ENCODE data around the gene AK9.

Gene AK9

DNA sequence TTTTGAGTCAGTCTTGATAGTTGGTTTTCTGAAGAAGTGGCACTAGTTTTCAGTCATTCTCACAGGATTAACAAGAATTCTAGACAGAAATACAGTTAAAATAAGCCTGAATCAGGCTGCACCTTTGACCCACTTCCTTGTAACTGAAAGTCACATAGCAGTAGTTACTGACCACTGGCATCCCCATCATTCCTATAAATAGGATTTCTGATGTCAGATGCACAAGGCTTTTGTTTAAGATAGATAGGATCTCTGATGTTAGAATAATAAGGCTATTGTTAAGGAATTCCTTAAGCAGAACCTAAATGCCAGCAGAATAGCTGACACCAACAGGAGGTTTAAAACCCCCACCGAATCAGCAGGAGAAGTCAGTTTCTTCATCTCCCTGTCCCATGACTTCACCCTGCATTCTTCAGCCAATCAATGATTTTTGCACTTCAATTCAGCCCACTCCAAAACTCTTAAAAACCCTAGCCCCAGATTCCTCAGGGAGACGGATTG lies 177.4 kb downstream of the AK9 start:
- TF ChIP-seq OSR1 (CRISPR knock-in tag; IDR thresholded peaks at IDR 0.05) (no peak), BACH2 (CRISPR knock-in tag; IDR thresholded peaks at IDR 0.05; ENCODE audit: borderline replicate concordance) (no peak), TOX (CRISPR knock-in tag; IDR thresholded peaks at IDR 0.05; ENCODE audit: borderline replicate concordance) (no peak), ZFP3 (CRISPR knock-in tag; IDR thresholded peaks at IDR 0.05) (no peak), ESRRG (CRISPR knock-in tag; IDR thresholded peaks at IDR 0.05) (no peak), PPARA (CRISPR knock-in tag; IDR thresholded peaks at IDR 0.05; ENCODE audit: borderline replicate concordance) (no peak), ISL1 (CRISPR knock-in tag; IDR thresholded peaks at IDR 0.05) (no peak), GLIS3 (CRISPR knock-in tag; IDR thresholded peaks at IDR 0.05) (no peak), SNAI2 (CRISPR knock-in tag; IDR thresholded peaks at IDR 0.05) (no peak), CSDC2 (CRISPR knock-in tag; IDR thresholded peaks at IDR 0.05) (no peak), TCF4 (CRISPR knock-in tag; IDR thresholded peaks at IDR 0.05; ENCODE audit: borderline replicate concordance) (no peak)
- TF ChIP-seq, protein P1, sequence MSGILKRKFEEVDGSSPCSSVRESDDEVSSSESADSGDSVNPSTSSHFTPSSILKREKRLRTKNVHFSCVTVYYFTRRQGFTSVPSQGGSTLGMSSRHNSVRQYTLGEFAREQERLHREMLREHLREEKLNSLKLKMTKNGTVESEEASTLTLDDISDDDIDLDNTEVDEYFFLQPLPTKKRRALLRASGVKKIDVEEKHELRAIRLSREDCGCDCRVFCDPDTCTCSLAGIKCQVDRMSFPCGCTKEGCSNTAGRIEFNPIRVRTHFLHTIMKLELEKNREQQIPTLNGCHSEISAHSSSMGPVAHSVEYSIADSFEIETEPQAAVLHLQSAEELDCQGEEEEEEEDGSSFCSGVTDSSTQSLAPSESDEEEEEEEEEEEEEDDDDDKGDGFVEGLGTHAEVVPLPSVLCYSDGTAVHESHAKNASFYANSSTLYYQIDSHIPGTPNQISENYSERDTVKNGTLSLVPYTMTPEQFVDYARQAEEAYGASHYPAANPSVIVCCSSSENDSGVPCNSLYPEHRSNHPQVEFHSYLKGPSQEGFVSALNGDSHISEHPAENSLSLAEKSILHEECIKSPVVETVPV (CRISPR knock-in tag; IDR thresholded peaks at IDR 0.05) = no peak
- TF ChIP-seq, protein P2, sequence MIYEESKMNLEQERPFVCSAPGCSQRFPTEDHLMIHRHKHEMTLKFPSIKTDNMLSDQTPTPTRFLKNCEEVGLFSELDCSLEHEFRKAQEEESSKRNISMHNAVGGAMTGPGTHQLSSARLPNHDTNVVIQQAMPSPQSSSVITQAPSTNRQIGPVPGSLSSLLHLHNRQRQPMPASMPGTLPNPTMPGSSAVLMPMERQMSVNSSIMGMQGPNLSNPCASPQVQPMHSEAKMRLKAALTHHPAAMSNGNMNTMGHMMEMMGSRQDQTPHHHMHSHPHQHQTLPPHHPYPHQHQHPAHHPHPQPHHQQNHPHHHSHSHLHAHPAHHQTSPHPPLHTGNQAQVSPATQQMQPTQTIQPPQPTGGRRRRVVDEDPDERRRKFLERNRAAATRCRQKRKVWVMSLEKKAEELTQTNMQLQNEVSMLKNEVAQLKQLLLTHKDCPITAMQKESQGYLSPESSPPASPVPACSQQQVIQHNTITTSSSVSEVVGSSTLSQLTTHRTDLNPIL (CRISPR knock-in tag; IDR thresholded peaks at IDR 0.05; ENCODE audit: low read depth) = no peak
- TF ChIP-seq, protein P3, sequence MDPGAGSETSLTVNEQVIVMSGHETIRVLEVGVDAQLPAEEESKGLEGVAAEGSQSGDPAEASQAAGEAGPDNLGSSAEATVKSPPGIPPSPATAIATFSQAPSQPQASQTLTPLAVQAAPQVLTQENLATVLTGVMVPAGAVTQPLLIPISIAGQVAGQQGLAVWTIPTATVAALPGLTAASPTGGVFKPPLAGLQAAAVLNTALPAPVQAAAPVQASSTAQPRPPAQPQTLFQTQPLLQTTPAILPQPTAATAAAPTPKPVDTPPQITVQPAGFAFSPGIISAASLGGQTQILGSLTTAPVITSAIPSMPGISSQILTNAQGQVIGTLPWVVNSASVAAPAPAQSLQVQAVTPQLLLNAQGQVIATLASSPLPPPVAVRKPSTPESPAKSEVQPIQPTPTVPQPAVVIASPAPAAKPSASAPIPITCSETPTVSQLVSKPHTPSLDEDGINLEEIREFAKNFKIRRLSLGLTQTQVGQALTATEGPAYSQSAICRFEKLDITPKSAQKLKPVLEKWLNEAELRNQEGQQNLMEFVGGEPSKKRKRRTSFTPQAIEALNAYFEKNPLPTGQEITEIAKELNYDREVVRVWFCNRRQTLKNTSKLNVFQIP (CRISPR knock-in tag; IDR thresholded peaks at IDR 0.05; ENCODE audit: borderline replicate concordance, low read depth) = no peak
- TF ChIP-seq, protein P4, sequence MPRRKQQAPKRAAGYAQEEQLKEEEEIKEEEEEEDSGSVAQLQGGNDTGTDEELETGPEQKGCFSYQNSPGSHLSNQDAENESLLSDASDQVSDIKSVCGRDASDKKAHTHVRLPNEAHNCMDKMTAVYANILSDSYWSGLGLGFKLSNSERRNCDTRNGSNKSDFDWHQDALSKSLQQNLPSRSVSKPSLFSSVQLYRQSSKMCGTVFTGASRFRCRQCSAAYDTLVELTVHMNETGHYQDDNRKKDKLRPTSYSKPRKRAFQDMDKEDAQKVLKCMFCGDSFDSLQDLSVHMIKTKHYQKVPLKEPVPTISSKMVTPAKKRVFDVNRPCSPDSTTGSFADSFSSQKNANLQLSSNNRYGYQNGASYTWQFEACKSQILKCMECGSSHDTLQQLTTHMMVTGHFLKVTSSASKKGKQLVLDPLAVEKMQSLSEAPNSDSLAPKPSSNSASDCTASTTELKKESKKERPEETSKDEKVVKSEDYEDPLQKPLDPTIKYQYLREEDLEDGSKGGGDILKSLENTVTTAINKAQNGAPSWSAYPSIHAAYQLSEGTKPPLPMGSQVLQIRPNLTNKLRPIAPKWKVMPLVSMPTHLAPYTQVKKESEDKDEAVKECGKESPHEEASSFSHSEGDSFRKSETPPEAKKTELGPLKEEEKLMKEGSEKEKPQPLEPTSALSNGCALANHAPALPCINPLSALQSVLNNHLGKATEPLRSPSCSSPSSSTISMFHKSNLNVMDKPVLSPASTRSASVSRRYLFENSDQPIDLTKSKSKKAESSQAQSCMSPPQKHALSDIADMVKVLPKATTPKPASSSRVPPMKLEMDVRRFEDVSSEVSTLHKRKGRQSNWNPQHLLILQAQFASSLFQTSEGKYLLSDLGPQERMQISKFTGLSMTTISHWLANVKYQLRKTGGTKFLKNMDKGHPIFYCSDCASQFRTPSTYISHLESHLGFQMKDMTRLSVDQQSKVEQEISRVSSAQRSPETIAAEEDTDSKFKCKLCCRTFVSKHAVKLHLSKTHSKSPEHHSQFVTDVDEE (CRISPR knock-in tag; IDR thresholded peaks at IDR 0.05) = no peak
- ATAC-seq = no peak

DNA sequence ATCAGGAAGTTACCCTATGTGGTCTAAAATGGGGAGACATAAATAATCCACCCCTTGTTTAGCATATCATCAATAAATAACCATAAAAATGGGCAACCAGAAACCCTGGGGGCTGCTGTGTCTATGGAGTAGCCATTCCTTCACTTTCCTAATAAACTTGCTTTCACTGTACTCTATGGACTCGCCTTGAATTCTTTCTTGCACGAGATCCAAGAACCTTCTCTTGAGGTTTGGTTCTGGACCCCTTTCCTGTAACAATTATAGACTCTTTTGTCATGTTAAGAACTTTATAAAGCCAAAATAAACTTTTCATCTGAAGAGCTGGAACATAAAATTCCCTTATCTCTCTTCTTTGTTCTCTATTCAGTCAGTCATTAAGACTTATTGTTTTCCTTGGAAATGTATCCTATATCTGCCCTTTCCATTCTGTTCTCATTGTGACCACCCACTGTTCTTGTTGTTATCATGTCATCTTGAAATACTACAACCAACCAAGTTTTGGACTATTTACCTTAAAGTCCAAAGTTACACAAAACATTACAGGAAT lies 178.7 kb downstream of the AK9 start:
- no peak for TF ChIP-seq BACH2 (CRISPR knock-in tag; IDR thresholded peaks at IDR 0.05; ENCODE audit: borderline replicate concordance)
- TF ChIP-seq, protein P4 (CRISPR knock-in tag; IDR thresholded peaks at IDR 0.05) = no peak
- TF ChIP-seq, protein P1 (CRISPR knock-in tag; IDR thresholded peaks at IDR 0.05) = no peak
- no peak for TF ChIP-seq GLIS3 (CRISPR knock-in tag; IDR thresholded peaks at IDR 0.05)
- TF ChIP-seq CSDC2 (CRISPR knock-in tag; IDR thresholded peaks at IDR 0.05) = no peak
- TF ChIP-seq TCF4 (CRISPR knock-in tag; IDR thresholded peaks at IDR 0.05; ENCODE audit: borderline replicate concordance) = no peak
- TF ChIP-seq RARB (CRISPR knock-in tag; IDR thresholded peaks at IDR 0.05) = no peak
- TF ChIP-seq ZFP30 (CRISPR knock-in tag; IDR thresholded peaks at IDR 0.05) = no peak
- no peak for TF ChIP-seq OSR1 (CRISPR knock-in tag; IDR thresholded peaks at IDR 0.05)
- no peak for TF ChIP-seq ZNF70 (CRISPR knock-in tag; IDR thresholded peaks at IDR 0.05)
- no peak for TF ChIP-seq ZNF8 (CRISPR knock-in tag; IDR thresholded peaks at IDR 0.05)
- TF ChIP-seq ISL1 (CRISPR knock-in tag; IDR thresholded peaks at IDR 0.05) = no peak
- TF ChIP-seq, protein P2 (CRISPR knock-in tag; IDR thresholded peaks at IDR 0.05; ENCODE audit: low read depth) = no peak

More for the DNA sequence above, 178.7 kb downstream of the AK9 start:
- no peak for ATAC-seq

All from SK-N-SH treated with all-trans-retinoic acid at 6 μM for 48 hours (cell line).